Measurements from ENCODE around the gene PRKACA.

The PRKACA gene

GRCh38 chr19:14111486-14111885 is 6.1 kb downstream of the PRKACA start:
- no peaks in the 10 kb centered on the region for H3K27me3 ChIP-seq (ENCODE audit: control insufficient read depth, low read length)
- no peak overlapping the region for H3K4me3 ChIP-seq (ENCODE audit: low read length)
- H3K4me2 ChIP-seq (ENCODE audit: low read length) = no peak overlapping the region
- H3K36me3 ChIP-seq (ENCODE audit: control insufficient read depth, low read length) = no peaks in the 10 kb centered on the region
- H3F3A ChIP-seq (ENCODE audit: control insufficient read depth, insufficient read depth) = peaks cover 4% of the 10 kb centered on the region; the same call in 1 of the 2 replicates
- H4K20me1 ChIP-seq (ENCODE audit: control insufficient read depth, insufficient read depth, low read depth, low read length) = 0 out of 2 replicates have a peak, but pooled peaks cover 5% of the 10 kb centered on the region
- no peak overlapping the region for H3K27ac ChIP-seq (ENCODE audit: low read depth, low read length)
- H3K79me2 ChIP-seq (ENCODE audit: control insufficient read depth, low read length) = peaks cover 28% of the 10 kb centered on the region
- H3K4me1 ChIP-seq (ENCODE audit: control insufficient read depth, low read length) = peaks cover 26% of the 10 kb centered on the region
- H3K9me3 ChIP-seq (ENCODE audit: control insufficient read depth, insufficient read depth, low read length) = no peaks in the 10 kb centered on the region
- no peaks in the 10 kb centered on the region for H3K9me2 ChIP-seq (replicated peaks; ENCODE audit: control insufficient read depth, low read length)
- TF ChIP-seq EZH2phosphoT487 (IDR thresholded peaks at IDR 0.05; ENCODE audit: borderline replicate concordance, low read length) (no peak), CTCF (IDR thresholded peaks at IDR 0.05; ENCODE audit: low read depth, low read length, poor library complexity, severe bottlenecking) (no peak)

GRCh38 chr19:14110650-14111049 is 6.9 kb downstream of the PRKACA start:
- H3K27me3 ChIP-seq (ENCODE audit: control insufficient read depth, low read length) = no peaks in the 10 kb centered on the region
- no peaks in the 10 kb centered on the region for H3K9me3 ChIP-seq (ENCODE audit: control insufficient read depth, insufficient read depth, low read length)
- H3K4me1 ChIP-seq (ENCODE audit: control insufficient read depth, low read length) = peaks cover 18% of the 10 kb centered on the region
- 0 out of 2 replicates have a peak, but pooled peaks cover 5% of the 10 kb centered on the region for H4K20me1 ChIP-seq (ENCODE audit: control insufficient read depth, insufficient read depth, low read depth, low read length)
- peaks cover 4% of the 10 kb centered on the region; the same call in 1 of the 2 replicates for H3F3A ChIP-seq (ENCODE audit: control insufficient read depth, insufficient read depth)
- no peak overlapping the region for H3K4me3 ChIP-seq (ENCODE audit: low read length)
- H3K9me2 ChIP-seq (replicated peaks; ENCODE audit: control insufficient read depth, low read length) = no peaks in the 10 kb centered on the region
- H3K4me2 ChIP-seq (ENCODE audit: low read length) = no peak overlapping the region
- H3K27ac ChIP-seq (ENCODE audit: low read depth, low read length) = no peak overlapping the region
- peaks cover 20% of the 10 kb centered on the region for H3K79me2 ChIP-seq (ENCODE audit: control insufficient read depth, low read length)
- TF ChIP-seq EZH2phosphoT487 (IDR thresholded peaks at IDR 0.05; ENCODE audit: borderline replicate concordance, low read length) (no peak), CTCF (IDR thresholded peaks at IDR 0.05; ENCODE audit: low read depth, low read length, poor library complexity, severe bottlenecking) (no peak)
- H3K36me3 ChIP-seq (ENCODE audit: control insufficient read depth, low read length) = peaks cover 4% of the 10 kb centered on the region; the same call in 1 of the 2 replicates

GRCh38 chr19:14107581-14108461 is 9.7 kb downstream of the PRKACA start:
- Histone ChIP-seq H3F3A (ENCODE audit: control insufficient read depth, insufficient read depth) (no peaks in the 10 kb centered on the region), H3K9me3 (ENCODE audit: control insufficient read depth, insufficient read depth, low read length) (no peaks in the 10 kb centered on the region), H4K20me1 (ENCODE audit: control insufficient read depth, insufficient read depth, low read depth, low read length) (no peaks in the 10 kb centered on the region), H3K27me3 (ENCODE audit: control insufficient read depth, low read length) (no peaks in the 10 kb centered on the region), H3K27ac (ENCODE audit: low read depth, low read length) (no peak overlapping the region), H3K9me2 (replicated peaks; ENCODE audit: control insufficient read depth, low read length) (no peaks in the 10 kb centered on the region), H3K36me3 (ENCODE audit: control insufficient read depth, low read length) (peaks cover 4% of the 10 kb centered on the region; the same call in 1 of the 2 replicates), H3K4me2 (ENCODE audit: low read length) (no peak overlapping the region), H3K4me1 (ENCODE audit: control insufficient read depth, low read length) (0 out of 2 replicates have a peak, but pooled peaks cover 4% of the 10 kb centered on the region), H3K79me2 (ENCODE audit: control insufficient read depth, low read length) (no peaks in the 10 kb centered on the region), H3K4me3 (ENCODE audit: low read length) (no peak overlapping the region)
- no peak for TF ChIP-seq CTCF (IDR thresholded peaks at IDR 0.05; ENCODE audit: low read depth, low read length, poor library complexity, severe bottlenecking)
- no peak for TF ChIP-seq EZH2phosphoT487 (IDR thresholded peaks at IDR 0.05; ENCODE audit: borderline replicate concordance, low read length)
